Fibroblast of lung (primary cell): ENCODE results near the gene RBMS1. TPM values are rescaled to one million over a fixed set of nuclear protein-coding genes. Genes with fewer than 3 reads are reported as not detected.

Experiments
- DNase-seq, 2 donors: peaks; one replicate each; pipeline versions ENCODE4 v3.0.0 to v3.0.0-alpha.2; 2010; ENCODE audit warnings: low read depth in 2 of 2
- H2AFZ ChIP-seq: 2 replicates; pipeline ENCODE4 v1.5.1; 2012; ENCODE audit warnings: low read length, control low read depth, inconsistent platforms
- H3K27ac ChIP-seq: 2 replicates; pipeline ENCODE4 v1.5.1; 2011; ENCODE audit warnings: low read length, control low read depth; ENCODE audit not compliant: insufficient read depth
- H3K27me3 ChIP-seq: 2 replicates; pipeline ENCODE4 v1.5.1; 2011; ENCODE audit warnings: mild to moderate bottlenecking, low read length; ENCODE audit not compliant: control insufficient read depth, insufficient read depth
- H3K36me3 ChIP-seq: 2 replicates; pipeline ENCODE4 v1.5.1; 2011; ENCODE audit warnings: low read length; ENCODE audit not compliant: control insufficient read depth, insufficient read depth
- H3K4me1 ChIP-seq: 2 replicates; pipeline ENCODE4 v1.5.1; 2011; ENCODE audit warnings: low read length; ENCODE audit not compliant: control insufficient read depth, insufficient read depth; ENCODE audit errors: extremely low read depth
- H3K4me2 ChIP-seq: 2 replicates; pipeline ENCODE4 v1.5.1; 2011; ENCODE audit warnings: low read length, control low read depth; ENCODE audit not compliant: insufficient read depth; ENCODE audit errors: extremely low read depth
- H3K4me3 ChIP-seq, 4 experiments: fragments of 200-600 bp in 1 of 4; sonication (generic) in 1 of 4; replicated peaks in 1 of 4; 2 replicates each; pipeline ENCODE4 v1.5.1; 2011 to 2016; ENCODE audit warnings: low read length in 4 of 4, low read depth in 3 of 4, mild to moderate bottlenecking in 3 of 4, control low read depth in 2 of 4, inconsistent platforms in 1 of 4, mixed read lengths in 1 of 4; ENCODE audit not compliant: insufficient read depth in 1 of 4; ENCODE audit errors: control extremely low read depth in 1 of 4
- H3K79me2 ChIP-seq: 2 replicates; pipeline ENCODE4 v1.5.1; 2012; ENCODE audit warnings: mild to moderate bottlenecking, low read length, inconsistent platforms; ENCODE audit not compliant: control insufficient read depth, insufficient read depth
- H3K9ac ChIP-seq: 2 replicates; pipeline ENCODE4 v1.5.1; 2011; ENCODE audit warnings: mild to moderate bottlenecking, low read length, control low read depth; ENCODE audit not compliant: insufficient read depth
- H3K9me3 ChIP-seq: 2 replicates; pipeline ENCODE4 v1.5.1; 2012; ENCODE audit warnings: low read depth, low read length; ENCODE audit not compliant: control insufficient read depth, insufficient read depth
- H4K20me1 ChIP-seq: 2 replicates; pipeline ENCODE4 v1.5.1; 2011; ENCODE audit warnings: low read length; ENCODE audit not compliant: control insufficient read depth, insufficient read depth; ENCODE audit errors: extremely low read depth
- EZH2 ChIP-seq: IDR thresholded peaks from 2 replicates; pipeline ENCODE4 v1.5.1; 2012; ENCODE audit warnings: low read length, control low read depth, mild to moderate bottlenecking; ENCODE audit errors: missing control alignments
- polyA plus RNA-seq, 2 donors: library from polyadenylated mRNA; depleted of rRNA in 1 of 2; stranded (reverse) in 1 of 2; unstranded in 1 of 2; fragments of >200 nt; gene quantifications; 2 replicates each; pipeline ENCODE4 v1.2.1, GENCODE V29; 2011 to 2012; ENCODE audit warnings: missing spikeins in 1 of 2
- total RNA-seq: library from RNA; depleted of rRNA; stranded (reverse); fragments of >200 nt; gene quantifications from 2 replicates; pipeline ENCODE4 v1.2.1, GENCODE V29; 2014
- TF ChIP-seq, protein P1 (sequence below), 2 donors: IDR thresholded peaks in 1 of 2; conservative IDR thresholded peaks in 1 of 2; 1 replicate in 1 of 2; 2 replicates in 1 of 2; pipeline ENCODE4 v1.5.1; 2011 to 2012; ENCODE audit warnings: low read length in 2 of 2, control low read depth in 1 of 2, inconsistent platforms in 1 of 2, low read depth in 1 of 2, mild to moderate bottlenecking in 1 of 2

RBMS1 gene
- total and polyA plus RNA-seq, 2 donors (not counting 1 experiment from before 2014, with no cell fraction given), result 77.3 to 146 TPM

DNA sequence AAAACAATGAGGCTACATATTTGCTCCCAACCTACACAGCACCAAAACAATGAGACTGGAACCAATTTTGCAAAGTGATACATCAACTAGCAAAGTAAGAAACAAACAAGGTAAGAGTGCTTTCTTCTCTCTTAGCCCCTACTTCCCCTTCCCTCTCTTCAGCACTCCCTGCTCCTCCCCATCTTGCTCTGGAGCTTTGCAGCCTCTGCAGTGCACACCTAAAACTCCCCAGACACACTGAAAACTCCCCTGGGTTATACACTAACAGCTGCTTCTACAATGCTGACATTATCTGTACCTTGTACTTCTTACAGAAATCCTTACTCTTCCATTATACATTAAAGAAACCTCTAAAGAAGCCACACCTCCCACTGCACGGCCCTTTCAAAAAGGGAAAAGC lies 93.7 kb downstream of the RBMS1 start:
- Histone ChIP-seq H3K4me3 (no peak overlapping the region), H3K4me1 (peaks cover 32% of the 10 kb centered on the region), H2AFZ (no peak overlapping the region), H3K9me3 (no peaks in the 10 kb centered on the region), H3K36me3 (no peaks in the 10 kb centered on the region), H3K27me3 (no peaks in the 10 kb centered on the region), H3K27ac (no peak overlapping the region), H3K4me2 (peak overlapping the region; percentile 55), H3K79me2 (peaks cover 98% of the 10 kb centered on the region), H4K20me1 (peaks cover 2% of the 10 kb centered on the region), H3K9ac (no peak overlapping the region)
- no peak for DNase-seq
- TF ChIP-seq, protein P1, sequence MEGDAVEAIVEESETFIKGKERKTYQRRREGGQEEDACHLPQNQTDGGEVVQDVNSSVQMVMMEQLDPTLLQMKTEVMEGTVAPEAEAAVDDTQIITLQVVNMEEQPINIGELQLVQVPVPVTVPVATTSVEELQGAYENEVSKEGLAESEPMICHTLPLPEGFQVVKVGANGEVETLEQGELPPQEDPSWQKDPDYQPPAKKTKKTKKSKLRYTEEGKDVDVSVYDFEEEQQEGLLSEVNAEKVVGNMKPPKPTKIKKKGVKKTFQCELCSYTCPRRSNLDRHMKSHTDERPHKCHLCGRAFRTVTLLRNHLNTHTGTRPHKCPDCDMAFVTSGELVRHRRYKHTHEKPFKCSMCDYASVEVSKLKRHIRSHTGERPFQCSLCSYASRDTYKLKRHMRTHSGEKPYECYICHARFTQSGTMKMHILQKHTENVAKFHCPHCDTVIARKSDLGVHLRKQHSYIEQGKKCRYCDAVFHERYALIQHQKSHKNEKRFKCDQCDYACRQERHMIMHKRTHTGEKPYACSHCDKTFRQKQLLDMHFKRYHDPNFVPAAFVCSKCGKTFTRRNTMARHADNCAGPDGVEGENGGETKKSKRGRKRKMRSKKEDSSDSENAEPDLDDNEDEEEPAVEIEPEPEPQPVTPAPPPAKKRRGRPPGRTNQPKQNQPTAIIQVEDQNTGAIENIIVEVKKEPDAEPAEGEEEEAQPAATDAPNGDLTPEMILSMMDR (conservative IDR thresholded peaks at IDR 0.05 in 1 of 2, IDR thresholded peaks at IDR 0.05 in 1 of 2; ENCODE audit: low read depth in 1 of 2, low read length in 2 of 2), result no peak
- no peak for TF ChIP-seq EZH2

DNA sequence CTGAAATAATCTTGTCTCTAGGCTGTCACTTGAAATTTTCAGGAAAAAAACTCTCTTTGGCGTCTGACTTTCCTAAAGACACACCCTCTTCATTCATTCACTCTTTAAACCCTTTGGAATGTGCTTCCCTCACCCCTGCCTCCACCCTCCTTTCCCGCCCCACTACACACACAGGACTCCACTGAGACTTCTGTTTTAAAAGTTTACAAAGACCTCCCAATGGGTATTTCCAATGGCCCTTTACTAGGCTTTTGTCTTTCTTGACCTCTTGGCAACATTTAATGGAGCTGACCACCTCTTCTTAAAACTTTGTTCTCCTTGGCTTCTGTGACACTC lies 96.1 kb downstream of the RBMS1 start:
- Histone ChIP-seq H3K27ac (peak overlapping the region; percentile 81), H4K20me1 (no peaks in the 10 kb centered on the region), H3K79me2 (peaks cover 98% of the 10 kb centered on the region), H3K4me3 (no peak overlapping the region), H3K27me3 (no peaks in the 10 kb centered on the region), H3K4me1 (peaks cover 28% of the 10 kb centered on the region), H3K9ac (no peak overlapping the region), H2AFZ (no peak overlapping the region), H3K4me2 (peak overlapping the region; percentile 80), H3K9me3 (no peaks in the 10 kb centered on the region), H3K36me3 (no peaks in the 10 kb centered on the region)
- DNase-seq, result peak in 1 of 2 donors; percentile 72
- no peak for TF ChIP-seq EZH2
- TF ChIP-seq, protein P1 (conservative IDR thresholded peaks at IDR 0.05 in 1 of 2, IDR thresholded peaks at IDR 0.05 in 1 of 2; ENCODE audit: low read depth in 1 of 2, low read length in 2 of 2), result no peak

GRCh38 chr2:160394153-160394552 lies 99.5 kb downstream of the RBMS1 start:
- no peak overlapping the region for H3K4me3 ChIP-seq
- TF ChIP-seq, protein P1 (conservative IDR thresholded peaks at IDR 0.05 in 1 of 2, IDR thresholded peaks at IDR 0.05 in 1 of 2; ENCODE audit: low read depth in 1 of 2, low read length in 2 of 2), result no peak
- no peak for TF ChIP-seq EZH2
- no peak for DNase-seq
- H3K27ac ChIP-seq, result no peak overlapping the region
- H4K20me1 ChIP-seq, result no peaks in the 10 kb centered on the region
- peaks cover 39% of the 10 kb centered on the region for H3K4me1 ChIP-seq
- no peaks in the 10 kb centered on the region for H3K36me3 ChIP-seq
- H3K9ac ChIP-seq, result no peak overlapping the region
- H3K4me2 ChIP-seq, result no peak overlapping the region
- no peaks in the 10 kb centered on the region for H3K9me3 ChIP-seq
- H3K79me2 ChIP-seq, result peaks cover 96% of the 10 kb centered on the region
- no peak overlapping the region for H2AFZ ChIP-seq
- no peaks in the 10 kb centered on the region for H3K27me3 ChIP-seq
